Right forelimb (tissue), 1 donor: ENCODE results near the gene PC.
A peak's percentile ranks its signal among the peaks of the same experiment; 100 is the strongest.

Experiments
- DNase-seq: peaks from one replicate; pipeline ENCODE4 v3.0.0-alpha.2; 2018

PC gene

GRCh38 chr11:66910016-66910415, 48.2 kb downstream of the PC start:
- no peak for DNase-seq

GRCh38 chr11:66909181-66909580, 49.0 kb downstream of the PC start:
- DNase-seq, result no peak

GRCh38 chr11:66907751-66908630, 50.2 kb downstream of the PC start:
- DNase-seq, result no peak

- DNase-seq, result no peak
Observed at GRCh38 chr11:66906061-66906733, 52.0 kb downstream of the PC start.

GRCh38 chr11:66905631-66906030, 52.6 kb downstream of the PC start:
- no peak for DNase-seq

GRCh38 chr11:66904981-66905521, 53.1 kb downstream of the PC start:
- DNase-seq, result no peak

- no peak for DNase-seq
Observed at GRCh38 chr11:66904561-66904960, 53.6 kb downstream of the PC start.

GRCh38 chr11:66904055-66904454, 54.1 kb downstream of the PC start:
- DNase-seq, result no peak

- DNase-seq, result no peak
Observed at GRCh38 chr11:66902486-66903177, 55.6 kb downstream of the PC start.

- DNase-seq, result no peak
Observed at GRCh38 chr11:66901964-66902390, 56.2 kb downstream of the PC start.

- DNase-seq, result no peak
Observed at GRCh38 chr11:66894141-66894540, 64.0 kb downstream of the PC start.

GRCh38 chr11:66892911-66893310, 65.3 kb downstream of the PC start:
- DNase-seq, result no peak

- DNase-seq, result no peak
Observed at GRCh38 chr11:66891851-66892660, 66.1 kb downstream of the PC start.

GRCh38 chr11:66889960-66890359, 68.2 kb downstream of the PC start:
- no peak for DNase-seq

- DNase-seq, result no peak
Observed at GRCh38 chr11:66888282-66888681, 69.9 kb downstream of the PC start.

GRCh38 chr11:66887526-66887925, 70.7 kb downstream of the PC start:
- DNase-seq, result no peak

- no peak for DNase-seq
Observed at GRCh38 chr11:66886671-66887221, 71.4 kb downstream of the PC start.

- DNase-seq, result no peak
Observed at GRCh38 chr11:66885950-66886440, 72.2 kb downstream of the PC start.

- DNase-seq, result no peak
Observed at GRCh38 chr11:66885469-66885868, 72.7 kb downstream of the PC start.

GRCh38 chr11:66884443-66884842, 73.7 kb downstream of the PC start:
- no peak for DNase-seq

GRCh38 chr11:66883016-66883965, 74.9 kb downstream of the PC start:
- DNase-seq, result peak; percentile 70
